NCI-H2196 treated with DMSO at 0.1 percent for 48 hours (cell line): ENCODE results near the gene ETV3L.

Experiments used
- DNase-seq: peaks from one replicate; lab custom pipeline; 2025; ENCODE audit not compliant: unreplicated experiment; lab: John Stamatoyannopoulos, UW

Gene ETV3L

GRCh38 chr1:157099633-157100009, at the start of gene ETV3L:
Gene ETV3L, minus strand, starts transcription at chr1:157099808. Its CDS starts 285 bp downstream, at chr1:157099523.
- no peak for DNase-seq

DNA sequence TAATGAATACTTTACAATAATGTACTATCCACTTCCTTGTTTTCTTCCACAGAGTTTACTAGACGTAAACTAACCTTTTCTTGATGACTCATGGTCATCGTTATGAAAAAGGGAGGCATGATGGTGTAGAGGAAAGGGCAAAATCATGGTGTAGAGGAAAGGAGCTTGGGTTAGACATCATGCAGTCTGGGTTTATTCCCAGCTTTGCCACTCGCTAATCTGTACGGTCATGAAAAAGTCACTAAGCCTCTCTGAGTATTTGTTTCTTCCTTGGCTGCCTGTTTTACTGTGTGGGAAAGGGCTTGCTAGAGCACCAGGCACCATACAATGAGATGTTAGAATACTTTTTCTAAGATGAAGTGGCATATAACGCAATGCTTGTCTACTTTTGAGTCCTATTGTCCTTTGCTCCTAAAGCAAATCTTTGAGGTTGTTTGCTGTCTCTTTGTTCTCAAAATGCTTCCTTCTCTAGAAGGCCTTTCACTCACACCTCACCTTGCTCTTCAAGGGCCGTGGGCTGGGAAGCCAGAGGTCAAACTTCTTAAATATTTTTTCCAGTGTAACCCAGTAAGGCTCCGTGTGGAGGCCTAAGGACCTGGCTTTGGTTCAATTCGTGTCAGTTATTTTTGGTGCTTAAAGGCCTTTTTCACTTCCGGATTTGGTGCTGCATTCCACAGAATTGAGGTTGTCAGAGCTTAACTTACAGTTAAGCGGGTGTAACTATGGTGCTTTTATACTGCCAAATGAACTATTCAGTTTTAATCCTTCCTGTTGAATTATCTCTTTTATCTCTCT, 48.5 kb upstream of the ETV3L start:
- DNase-seq, result no peak

GRCh38 chr1:157147037-157147436, 47.4 kb upstream of the ETV3L start:
- DNase-seq, result no peak

GRCh38 chr1:157146244-157146643, 46.6 kb upstream of the ETV3L start:
- no peak for DNase-seq

- no peak for DNase-seq
These were observed 45.5 kb upstream of the ETV3L start for GRCh38 chr1:157145076-157145475.

- no peak for DNase-seq
These were observed 44.9 kb upstream of the ETV3L start for GRCh38 chr1:157144509-157144908.

DNA sequence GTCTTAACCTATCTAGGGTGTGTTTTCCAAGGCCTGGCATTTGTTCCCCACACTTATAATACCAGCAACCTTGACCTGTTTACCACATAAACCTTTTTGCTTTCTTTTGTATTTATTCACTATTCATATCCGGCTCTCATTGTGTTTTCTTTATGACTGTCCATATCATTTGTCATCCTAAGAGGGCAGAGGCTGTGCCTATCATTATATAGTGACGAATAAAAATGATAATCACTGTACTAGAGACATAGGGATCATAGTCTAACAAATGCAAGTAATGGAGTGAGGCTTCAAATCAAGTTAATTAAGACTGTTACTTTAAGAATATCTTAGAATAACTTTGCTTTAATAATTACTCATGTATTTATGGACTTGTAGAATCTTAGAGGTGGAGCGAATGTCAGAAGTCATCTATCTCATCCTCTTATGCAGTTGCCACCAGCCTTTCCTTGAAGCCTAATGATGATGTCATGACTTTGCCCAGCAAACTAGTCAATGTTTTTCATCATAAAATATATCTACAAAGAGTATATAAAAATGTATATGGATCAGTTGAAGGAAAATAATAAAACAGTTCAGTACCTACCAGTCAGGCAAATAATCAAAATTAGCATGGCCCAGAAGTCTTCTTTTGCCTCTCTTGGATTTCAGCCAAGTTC, 43.3 kb upstream of the ETV3L start:
- DNase-seq, result no peak

GRCh38 chr1:157142201-157142600, 42.6 kb upstream of the ETV3L start:
- no peak for DNase-seq

GRCh38 chr1:157141212-157141855, 41.7 kb upstream of the ETV3L start:
- DNase-seq, result no peak

GRCh38 chr1:157140063-157140588, 40.5 kb upstream of the ETV3L start:
- DNase-seq, result no peak

DNA sequence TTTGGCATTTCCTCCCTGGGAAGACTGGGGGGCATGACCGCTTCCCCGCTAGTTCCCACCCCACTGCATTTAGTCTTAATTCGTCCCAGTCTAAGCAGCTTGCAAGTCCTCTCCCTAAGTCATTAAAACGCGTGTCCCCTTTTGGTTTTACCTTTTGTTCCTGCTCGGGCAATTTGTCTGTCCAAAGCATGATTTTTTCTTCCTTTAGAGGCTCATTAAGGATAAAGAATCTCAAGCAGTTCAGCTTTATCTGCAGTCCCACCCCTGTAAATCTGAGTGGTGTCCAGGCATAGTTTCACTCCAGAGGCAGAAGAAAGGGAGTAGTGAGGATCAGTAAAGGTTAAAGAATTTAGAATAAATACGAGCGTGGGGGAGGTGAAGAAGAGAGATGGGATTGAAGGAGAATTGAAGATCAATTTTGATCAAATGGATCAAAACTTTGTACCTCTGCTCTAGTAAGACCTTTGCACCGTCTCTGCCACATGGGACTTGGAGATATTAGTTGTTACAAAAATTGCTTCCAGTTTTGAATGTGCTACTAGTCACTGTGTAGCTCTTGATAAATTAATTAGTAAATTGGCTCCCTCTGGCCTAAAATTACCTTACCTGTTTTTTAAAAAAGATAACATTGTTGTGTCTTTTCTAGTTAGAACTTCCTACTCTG, 39.6 kb upstream of the ETV3L start:
- no peak for DNase-seq

DNA sequence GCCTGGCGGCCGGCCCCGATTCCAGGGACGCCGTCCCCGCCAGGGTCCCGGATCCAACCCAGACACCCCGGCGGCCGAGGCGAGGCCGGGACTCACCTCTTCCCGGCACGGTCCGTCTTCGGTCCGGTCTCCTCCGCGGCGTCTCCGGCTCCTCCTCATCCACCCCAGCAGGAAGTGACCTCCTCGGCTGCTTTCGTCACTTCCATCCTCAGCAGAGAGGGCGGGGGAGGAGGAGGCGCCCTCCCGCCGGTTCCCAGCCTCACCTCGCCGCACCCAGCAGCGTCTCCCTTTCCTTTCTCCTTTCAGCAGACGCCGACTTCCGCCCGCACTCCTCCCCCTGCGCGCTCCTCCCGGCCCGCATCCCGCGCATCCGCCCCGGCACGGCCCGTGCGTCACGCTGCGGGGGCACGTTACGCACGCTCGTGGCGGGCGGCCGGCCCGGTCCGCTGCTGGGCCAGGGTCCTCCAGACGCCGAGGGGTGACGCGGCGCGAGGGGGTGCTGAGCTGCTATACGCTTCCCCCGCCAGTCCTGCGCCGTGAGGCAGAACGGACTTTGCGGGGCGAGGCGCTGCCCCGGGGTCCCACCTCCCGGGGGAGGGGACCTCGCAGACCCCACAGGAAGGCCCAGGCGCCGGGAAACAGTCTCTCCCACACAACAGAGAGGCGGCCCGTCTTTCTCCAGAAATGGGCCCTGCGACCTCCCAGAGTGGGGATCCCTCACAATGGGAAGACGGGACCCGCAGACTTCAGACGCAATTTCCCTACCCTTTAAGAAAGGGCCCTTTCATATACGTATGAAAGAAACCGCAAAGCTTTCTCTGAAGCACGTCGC, 38.8 kb upstream of the ETV3L start, which contains the start of gene ETV3:
Gene ETV3, minus strand, starts transcription at position 176 of the 832 bp plus-strand sequence. CDS start 2,043 bp downstream, outside the sequence.
- DNase-seq, result peak; percentile 86

GRCh38 chr1:157137408-157138219, 38.0 kb upstream of the ETV3L start:
- DNase-seq, result no peak

- no peak for DNase-seq
These were observed 37.4 kb upstream of the ETV3L start for GRCh38 chr1:157137046-157137407.

DNA sequence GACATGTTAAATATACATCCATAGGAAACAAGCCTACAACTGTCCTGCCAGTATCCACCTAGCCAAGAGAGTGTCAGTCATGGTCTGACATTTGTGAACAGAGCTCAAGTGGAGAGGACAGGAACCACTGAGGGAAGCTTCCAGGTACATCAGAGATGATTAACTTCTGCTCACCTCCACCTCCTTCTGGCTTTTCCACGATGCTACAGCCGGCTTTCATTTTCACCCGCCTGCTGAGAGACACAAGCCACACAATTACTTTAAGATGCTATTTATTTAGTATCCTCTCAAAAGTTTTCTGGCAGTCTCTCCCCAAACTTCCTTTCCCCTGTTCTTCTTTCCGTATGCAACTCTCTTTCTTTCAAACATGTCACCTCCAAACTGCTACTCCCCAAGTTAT, 36.5 kb upstream of the ETV3L start:
- no peak for DNase-seq

DNA sequence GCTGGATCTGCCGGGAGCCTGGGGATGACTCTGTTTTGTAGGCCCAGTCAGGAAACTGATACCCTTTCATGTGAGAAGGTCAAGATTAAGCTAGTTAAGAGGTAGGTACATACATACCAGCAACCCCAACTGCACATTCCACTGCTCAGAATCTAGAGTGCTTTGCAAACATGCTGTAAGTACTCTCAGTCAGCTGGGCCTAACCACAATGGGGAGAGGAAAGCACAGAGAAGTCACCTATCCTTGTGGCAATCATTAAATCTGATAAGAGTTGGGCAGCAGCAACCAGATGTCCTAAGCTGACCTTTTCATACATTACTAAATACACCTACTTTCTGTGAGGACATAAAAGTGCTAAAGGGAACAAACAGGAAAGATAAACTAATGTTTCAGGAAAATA, 36.0 kb upstream of the ETV3L start:
- DNase-seq, result peak; percentile 13

DNA sequence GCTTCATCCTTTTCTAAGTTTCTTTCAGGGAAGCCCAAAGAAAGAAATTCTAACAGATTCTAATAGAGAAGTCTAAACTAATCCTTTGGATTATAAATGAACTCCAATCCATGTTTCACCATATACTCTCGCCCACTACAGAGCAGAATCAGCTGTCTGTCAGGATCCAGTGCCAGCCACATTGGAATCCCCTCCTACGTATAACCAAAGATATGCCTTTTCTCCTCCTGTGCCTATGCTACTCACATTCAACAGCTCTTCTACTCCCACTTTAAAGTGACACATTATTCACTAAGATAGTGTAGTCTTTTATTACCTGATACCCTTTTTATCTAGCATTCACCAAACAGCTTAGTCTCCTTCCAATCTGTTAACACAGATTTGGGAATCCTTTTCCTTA, 35.5 kb upstream of the ETV3L start:
- no peak for DNase-seq

GRCh38 chr1:157134442-157134841, 34.8 kb upstream of the ETV3L start:
- no peak for DNase-seq

DNA sequence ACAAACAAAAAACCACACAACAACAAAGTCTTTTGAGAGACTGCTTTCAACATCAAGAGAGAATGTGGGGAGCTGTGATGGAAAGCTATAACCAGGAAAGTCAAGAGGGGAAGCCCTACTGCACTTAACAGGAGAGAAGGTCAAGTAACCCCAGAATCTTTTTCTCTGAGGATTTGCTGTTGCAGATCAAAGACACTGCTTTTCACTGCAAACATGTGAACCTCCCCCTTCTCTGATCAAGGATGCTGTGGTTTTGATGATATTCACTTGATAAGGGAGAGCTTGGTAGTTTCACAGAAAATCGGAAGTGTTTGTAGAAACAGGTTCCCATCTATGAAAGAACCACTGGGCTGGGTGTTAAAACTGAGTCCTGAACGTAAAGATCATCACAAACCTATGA, 33.8 kb upstream of the ETV3L start:
- DNase-seq, result no peak
